NB4 (cell line): ENCODE data around the gene ATG3.

Experiments
- DNase-seq: peaks from one replicate; pipeline ENCODE4 v3.0.0; 2010; ENCODE audit warnings: low read depth
- H3K4me3 ChIP-seq: one replicate; pipeline ENCODE4 v1.5.1; 2011; ENCODE audit warnings: mild to moderate bottlenecking, low read depth, low read length, moderate library complexity
- CTCF ChIP-seq: IDR thresholded peaks from one replicate; pipeline ENCODE4 v1.5.1; 2012; ENCODE audit warnings: low read depth, low read length
- MAX ChIP-seq: IDR thresholded peaks from 2 replicates; pipeline ENCODE4 v1.6.1; 2011; ENCODE audit warnings: low read depth, low read length
- MYC ChIP-seq: IDR thresholded peaks from 2 replicates; pipeline ENCODE4 v1.6.1; 2011; ENCODE audit warnings: low read depth, low read length
- POLR2A ChIP-seq: IDR thresholded peaks from 2 replicates; pipeline ENCODE4 v1.6.1; 2011; ENCODE audit warnings: mild to moderate bottlenecking; ENCODE audit not compliant: insufficient read length; ENCODE audit errors: extremely low read depth

Gene ATG3

GRCh38 chr3:112491373-112491772 is 70.4 kb downstream of the ATG3 start:
- DNase-seq = no peak
- no peak overlapping the region for H3K4me3 ChIP-seq
- TF ChIP-seq POLR2A (no peak), MAX (no peak), CTCF (no peak), MYC (no peak)

GRCh38 chr3:112489674-112490479 is 71.9 kb downstream of the ATG3 start:
- no peak overlapping the region for H3K4me3 ChIP-seq
- DNase-seq = no peak
- TF ChIP-seq CTCF = no peak
- no peak for TF ChIP-seq MYC
- TF ChIP-seq MAX = no peak
- no peak for TF ChIP-seq POLR2A

GRCh38 chr3:112486811-112487505 is 74.8 kb downstream of the ATG3 start:
- H3K4me3 ChIP-seq = no peak overlapping the region
- DNase-seq = no peak
- TF ChIP-seq POLR2A (no peak), MAX (no peak), MYC (no peak), CTCF (no peak)

GRCh38 chr3:112484352-112484751 is 77.4 kb downstream of the ATG3 start:
- H3K4me3 ChIP-seq = no peak overlapping the region
- TF ChIP-seq POLR2A (no peak), MYC (no peak), CTCF (no peak), MAX (no peak)
- DNase-seq = no peak

- H3K4me3 ChIP-seq = no peak overlapping the region
- no peak for TF ChIP-seq MYC
- TF ChIP-seq CTCF = no peak
- no peak for TF ChIP-seq POLR2A
- TF ChIP-seq MAX = no peak
- DNase-seq = no peak
Measured at GRCh38 chr3:112482675-112483074, 79.1 kb downstream of the ATG3 start.
